GM12892 (cell line): ENCODE results near the gene EEA1.

Experiments
- POLR2A ChIP-seq: IDR thresholded peaks from 2 replicates; pipeline ENCODE4 v1.6.1; 2011; ENCODE audit warnings: low read depth, low read length, control low read depth
- POLR2AphosphoS5 ChIP-seq: IDR thresholded peaks from 2 replicates; pipeline ENCODE4 v1.6.1; 2011; ENCODE audit warnings: low read depth, low read length, control low read depth
- TAF1 ChIP-seq: IDR thresholded peaks from 2 replicates; pipeline ENCODE4 v1.6.1; 2011; ENCODE audit warnings: low read depth, mild to moderate bottlenecking, control low read depth, low read length, borderline replicate concordance

DNA sequence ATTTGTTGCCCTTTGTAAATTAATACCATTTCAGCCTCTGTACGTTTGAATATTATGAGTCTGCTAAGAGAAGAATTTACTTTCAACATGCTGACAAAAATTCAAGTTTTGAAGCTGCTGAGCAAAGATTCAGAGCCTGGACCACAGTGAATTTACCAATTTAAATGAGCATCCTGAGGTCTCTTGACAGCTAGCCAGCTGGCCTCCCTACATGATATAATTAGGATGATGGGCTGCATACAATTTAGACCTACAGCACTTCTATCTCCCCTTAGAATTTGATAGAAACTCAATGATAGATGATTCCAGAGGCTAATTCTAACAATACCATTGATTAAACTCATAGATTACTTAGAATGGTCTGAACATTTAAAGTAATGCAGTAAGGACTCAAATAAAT, 10.0 kb upstream of the EEA1 start:
- no peak for TF ChIP-seq POLR2A
- no peak for TF ChIP-seq TAF1
- no peak for TF ChIP-seq POLR2AphosphoS5
